HepG2 (cell line): ENCODE results near the gene GRHPR. TPM values are rescaled to one million over a fixed set of nuclear protein-coding genes. Genes with fewer than 3 reads are reported as not detected.

Experiments
- FOXM1 ChIP-seq: sonication (generic); formaldehyde crosslinking; IDR thresholded peaks from 2 replicates; pipeline ENCODE4 v1.5.0; 2020; ENCODE audit warnings: missing genetic modification reagents
- HNF1B ChIP-seq: sonication (generic); formaldehyde crosslinking; IDR thresholded peaks from 2 replicates; pipeline ENCODE4 v1.5.1; 2020; ENCODE audit warnings: mild to moderate bottlenecking, moderate library complexity, missing genetic modification reagents
- HNF4G ChIP-seq, 2 experiments: sonication (generic) in 1 of 2; formaldehyde crosslinking in 1 of 2; IDR thresholded peaks; 2 replicates each; pipeline versions ENCODE4 v1.4.0 to v1.6.1; 2011 to 2020; ENCODE audit warnings: borderline replicate concordance in 2 of 2, low read depth in 2 of 2, mild to moderate bottlenecking in 2 of 2, low read length in 1 of 2, missing genetic modification reagents in 1 of 2, moderate library complexity in 1 of 2
- JARID2 ChIP-seq: sonication (generic); formaldehyde crosslinking; IDR thresholded peaks from 2 replicates; pipeline ENCODE4 v1.8.1; 2023; ENCODE audit warnings: missing genetic modification reagents, inconsistent platforms; ENCODE audit not compliant: insufficient replicate concordance
- JUN ChIP-seq: sonication (generic); formaldehyde crosslinking; IDR thresholded peaks from 2 replicates; pipeline ENCODE4 v1.4.0; 2020; ENCODE audit warnings: mild to moderate bottlenecking, missing genetic modification reagents
- MBNL3 ChIP-seq: fragments of 250-450 bp; sonication (Bioruptor Pico); conservative IDR thresholded peaks from 2 replicates; pipeline ENCODE4 v1.8.0; 2022; ENCODE audit warnings: mild to moderate bottlenecking, inconsistent platforms
- RCOR2 ChIP-seq: IDR thresholded peaks from 2 replicates; pipeline ENCODE4 v1.6.1; 2016; ENCODE audit warnings: missing biosample characterization, missing genetic modification reagents
- SIX4 ChIP-seq: sonication (generic); formaldehyde crosslinking; IDR thresholded peaks from 2 replicates; pipeline ENCODE4 v1.4.0; 2020; ENCODE audit warnings: missing genetic modification reagents
- SKI ChIP-seq: fragments of 450-650 bp; IDR thresholded peaks from one replicate; pipeline ENCODE4 v1.6.1; 2018; ENCODE audit warnings: mild to moderate bottlenecking; ENCODE audit not compliant: partially characterized antibody
- TFAP4 ChIP-seq: sonication (generic); IDR thresholded peaks from 2 replicates; pipeline ENCODE4 v1.6.1; 2016; ENCODE audit warnings: low read depth, borderline replicate concordance
- THAP11 ChIP-seq: IDR thresholded peaks from 2 replicates; pipeline ENCODE4 v1.6.1; 2016; ENCODE audit warnings: missing biosample characterization, missing genetic modification reagents
- ZBTB1 ChIP-seq: sonication (generic); formaldehyde crosslinking; IDR thresholded peaks from 2 replicates; pipeline ENCODE4 v1.4.0; 2020; ENCODE audit warnings: missing genetic modification reagents, borderline replicate concordance
- ZFP62 ChIP-seq: sonication (generic); formaldehyde crosslinking; IDR thresholded peaks from 2 replicates; pipeline ENCODE4 v1.4.0; 2020; ENCODE audit warnings: missing genetic modification reagents
- ZSCAN29 ChIP-seq: sonication (generic); formaldehyde crosslinking; conservative IDR thresholded peaks from 2 replicates; pipeline ENCODE4 v1.4.0; 2020; ENCODE audit warnings: mild to moderate bottlenecking, missing genetic modification reagents
- polyA plus RNA-seq, 8 experiments: library from polyadenylated mRNA; depleted of rRNA in 3 of 8; stranded (reverse) in 7 of 8; unstranded in 1 of 8; fragments of >200 nt; fragmentation: Illumina TruSeq in 4 of 8; extraction: Trizol in 4 of 8; gene quantifications; 2 replicates each; pipeline versions ENCODE4 v1.2.1 to v1.2.3, GENCODE V29; 2011 to 2016; ENCODE audit warnings: low read depth in 4 of 8, missing spikeins in 1 of 8, mixed read lengths in 1 of 8; ENCODE audit not compliant: insufficient read depth in 1 of 8
- total RNA-seq, 5 experiments: library from RNA; depleted of rRNA; stranded (reverse); fragments of >200 nt; fragmentation: Illumina TruSeq; extraction: Trizol; gene quantifications; 2 replicates each; pipeline ENCODE4 v1.2.3, GENCODE V29; 2016; ENCODE audit warnings: low read depth in 1 of 5
- TF ChIP-seq, protein P1 (sequence below): sonication (generic); formaldehyde crosslinking; IDR thresholded peaks from 2 replicates; pipeline ENCODE4 v1.4.0; 2020; ENCODE audit warnings: mild to moderate bottlenecking, missing genetic modification reagents
- TF ChIP-seq, protein P2 (sequence below): IDR thresholded peaks from 2 replicates; pipeline ENCODE4 v1.6.1; 2018; ENCODE audit warnings: missing genetic modification reagents

GRHPR gene
- total and polyA plus RNA-seq, 2 of the 13 experiments (the other 11 are each of a cell fraction or from before 2014, with no cell fraction given), result 113 to 115 TPM

- TF ChIP-seq, protein P1, sequence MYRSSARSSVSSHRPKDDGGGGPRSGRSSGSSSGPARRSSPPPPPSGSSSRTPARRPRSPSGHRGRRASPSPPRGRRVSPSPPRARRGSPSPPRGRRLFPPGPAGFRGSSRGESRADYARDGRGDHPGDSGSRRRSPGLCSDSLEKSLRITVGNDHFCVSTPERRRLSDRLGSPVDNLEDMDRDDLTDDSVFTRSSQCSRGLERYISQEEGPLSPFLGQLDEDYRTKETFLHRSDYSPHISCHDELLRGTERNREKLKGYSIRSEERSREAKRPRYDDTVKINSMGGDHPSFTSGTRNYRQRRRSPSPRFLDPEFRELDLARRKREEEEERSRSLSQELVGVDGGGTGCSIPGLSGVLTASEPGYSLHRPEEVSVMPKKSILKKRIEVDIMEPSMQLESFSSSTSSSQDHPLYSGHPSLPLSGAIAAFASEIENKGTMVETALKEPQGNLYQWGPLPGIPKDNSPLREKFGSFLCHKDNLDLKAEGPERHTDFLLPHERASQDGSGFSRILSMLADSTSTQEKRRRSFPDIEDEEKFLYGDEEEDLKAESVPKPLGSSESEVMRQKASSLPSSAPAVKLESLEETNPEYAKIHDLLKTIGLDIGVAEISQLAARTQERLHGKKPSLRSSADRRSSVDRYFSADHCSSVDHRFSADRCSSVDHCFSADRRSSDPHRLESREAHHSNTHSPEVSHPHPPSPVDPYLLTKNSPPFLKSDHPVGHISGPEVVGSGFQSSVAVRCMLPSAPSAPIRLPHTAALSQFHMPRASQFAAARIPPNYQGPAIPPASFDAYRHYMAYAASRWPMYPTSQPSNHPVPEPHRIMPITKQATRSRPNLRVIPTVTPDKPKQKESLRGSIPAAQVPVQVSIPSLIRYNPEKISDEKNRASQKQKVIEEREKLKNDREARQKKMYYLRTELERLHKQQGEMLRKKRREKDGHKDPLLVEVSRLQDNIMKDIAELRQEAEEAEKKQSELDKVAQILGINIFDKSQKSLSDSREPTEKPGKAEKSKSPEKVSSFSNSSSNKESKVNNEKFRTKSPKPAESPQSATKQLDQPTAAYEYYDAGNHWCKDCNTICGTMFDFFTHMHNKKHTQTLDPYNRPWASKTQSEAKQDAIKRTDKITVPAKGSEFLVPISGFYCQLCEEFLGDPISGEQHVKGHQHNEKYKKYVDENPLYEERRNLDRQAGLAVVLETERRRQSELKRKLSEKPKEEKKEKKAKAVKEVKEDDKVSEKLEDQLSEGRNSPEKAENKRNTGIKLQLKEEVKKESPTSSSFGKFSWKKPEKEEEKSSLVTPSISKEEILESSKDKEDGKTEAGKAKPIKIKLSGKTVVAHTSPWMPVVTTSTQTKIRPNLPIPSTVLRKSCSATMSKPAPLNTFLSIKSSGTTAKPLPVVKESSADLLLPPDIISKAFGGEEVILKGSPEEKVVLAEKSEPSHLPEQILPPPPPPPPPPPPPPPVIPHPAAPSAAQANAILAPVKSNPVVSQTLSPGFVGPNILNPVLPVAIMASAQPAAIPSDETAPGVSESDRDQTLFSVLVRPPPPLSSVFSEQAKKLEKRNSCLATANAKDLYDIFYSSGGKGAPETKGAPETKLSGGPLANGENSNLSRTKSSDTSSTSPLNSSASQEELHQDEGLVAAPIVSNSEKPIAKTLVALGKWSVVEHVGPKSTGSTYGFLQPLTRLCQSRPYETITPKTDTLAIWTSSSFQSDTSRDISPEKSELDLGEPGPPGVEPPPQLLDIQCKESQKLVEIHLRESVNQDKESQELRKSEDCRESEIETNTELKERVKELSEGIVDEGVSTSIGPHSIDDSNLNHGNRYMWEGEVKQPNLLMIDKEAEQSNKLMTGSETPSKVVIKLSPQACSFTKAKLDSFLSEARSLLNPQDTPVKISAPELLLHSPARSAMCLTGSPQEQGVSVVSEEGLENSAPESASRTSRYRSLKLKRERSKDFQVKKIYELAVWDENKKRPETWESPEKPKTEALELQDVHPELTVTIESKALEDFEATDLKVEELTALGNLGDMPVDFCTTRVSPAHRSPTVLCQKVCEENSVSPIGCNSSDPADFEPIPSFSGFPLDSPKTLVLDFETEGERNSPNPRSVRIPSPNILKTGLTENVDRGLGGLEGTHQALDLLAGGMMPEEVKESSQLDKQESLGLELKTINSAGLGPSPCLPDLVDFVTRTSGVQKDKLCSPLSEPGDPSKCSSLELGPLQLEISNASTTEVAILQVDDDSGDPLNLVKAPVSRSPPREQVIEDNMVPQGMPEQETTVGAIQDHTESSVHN (CRISPR knock-in tag), result no peak
- TF ChIP-seq HNF4G (IDR thresholded peaks at IDR 0.05; ENCODE audit: borderline replicate concordance, low read depth, low read length) (no peak), HNF4G (CRISPR knock-in tag; IDR thresholded peaks at IDR 0.05; ENCODE audit: borderline replicate concordance, low read depth) (no peak), FOXM1 (no peak), ZSCAN29 (no peak), ZBTB1 (CRISPR knock-in tag) (no peak), HNF1B (CRISPR knock-in tag) (peak; percentile 56; the same call in 1 of the 2 replicates), TFAP4 (no peak), THAP11 (CRISPR knock-in tag) (peak; percentile 78), MBNL3 (CRISPR knock-in tag) (no peak), SIX4 (CRISPR knock-in tag) (no peak), RCOR2 (no peak), SKI (no peak), ZFP62 (CRISPR knock-in tag) (no peak), JUN (no peak), JARID2 (CRISPR knock-in tag) (no peak)
- TF ChIP-seq, protein P2, sequence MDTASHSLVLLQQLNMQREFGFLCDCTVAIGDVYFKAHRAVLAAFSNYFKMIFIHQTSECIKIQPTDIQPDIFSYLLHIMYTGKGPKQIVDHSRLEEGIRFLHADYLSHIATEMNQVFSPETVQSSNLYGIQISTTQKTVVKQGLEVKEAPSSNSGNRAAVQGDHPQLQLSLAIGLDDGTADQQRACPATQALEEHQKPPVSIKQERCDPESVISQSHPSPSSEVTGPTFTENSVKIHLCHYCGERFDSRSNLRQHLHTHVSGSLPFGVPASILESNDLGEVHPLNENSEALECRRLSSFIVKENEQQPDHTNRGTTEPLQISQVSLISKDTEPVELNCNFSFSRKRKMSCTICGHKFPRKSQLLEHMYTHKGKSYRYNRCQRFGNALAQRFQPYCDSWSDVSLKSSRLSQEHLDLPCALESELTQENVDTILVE (CRISPR knock-in tag), result no peak
Measured at GRCh38 chr9:37465249-37466036, 42.9 kb downstream of the GRHPR start, which contains the start of gene ZBTB5 (continued).
